A549 (cell line): ENCODE measurements around the gene VCX3A.

Experiments
- CEBPB ChIP-seq, 2 experiments: fragments of >200 bp in 1 of 2; sonication (Bioruptor Twin) in 1 of 2; formaldehyde crosslinking in 1 of 2; IDR thresholded peaks; 2 replicates each; pipeline ENCODE4 v1.6.1; 2012 to 2016
- ESRRA ChIP-seq: fragments of 150-350 bp; IDR thresholded peaks from 2 replicates; pipeline ENCODE4 v1.6.1; 2014; ENCODE audit warnings: mild to moderate bottlenecking, low read length, borderline replicate concordance
- POLR2A ChIP-seq: IDR thresholded peaks from 2 replicates; pipeline ENCODE4 v1.6.1; 2012; ENCODE audit warnings: mild to moderate bottlenecking, low read length
- POLR2AphosphoS2 ChIP-seq: conservative IDR thresholded peaks from 2 replicates; pipeline ENCODE4 v1.6.1; 2012; ENCODE audit warnings: low read length, improper control_type of control experiment, inconsistent platforms
- RFX5 ChIP-seq: fragments of 450-650 bp; IDR thresholded peaks from 2 replicates; pipeline ENCODE4 v1.7.1; 2014; ENCODE audit warnings: antibody characterized with exemption, mild to moderate bottlenecking, moderate library complexity
- TF ChIP-seq, protein P1 (sequence below): fragments of >200 bp; sonication (Bioruptor Twin); formaldehyde crosslinking; IDR thresholded peaks from 3 replicates; pipeline ENCODE4 v1.5.1; 2016

DNA sequence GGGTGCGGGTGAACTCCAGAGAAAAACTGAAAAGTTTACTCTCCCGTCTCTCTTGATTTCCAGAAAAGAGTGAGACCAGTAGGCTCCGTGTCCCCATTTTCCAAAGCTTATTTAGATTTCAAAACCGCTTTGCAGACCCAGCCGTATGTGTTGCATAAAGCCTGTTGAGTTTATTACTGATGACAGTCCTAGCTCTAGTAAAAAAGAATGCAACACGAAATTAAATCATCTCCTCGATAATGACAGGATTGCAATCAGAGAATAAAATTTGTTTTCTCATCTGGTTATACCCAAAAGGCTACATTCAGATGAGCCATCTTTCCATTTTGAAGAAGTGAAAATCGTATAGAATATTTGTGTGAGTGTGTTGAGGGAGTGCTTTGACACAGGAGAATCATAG lies 16.1 kb upstream of the VCX3A start:
- TF ChIP-seq, protein P1, sequence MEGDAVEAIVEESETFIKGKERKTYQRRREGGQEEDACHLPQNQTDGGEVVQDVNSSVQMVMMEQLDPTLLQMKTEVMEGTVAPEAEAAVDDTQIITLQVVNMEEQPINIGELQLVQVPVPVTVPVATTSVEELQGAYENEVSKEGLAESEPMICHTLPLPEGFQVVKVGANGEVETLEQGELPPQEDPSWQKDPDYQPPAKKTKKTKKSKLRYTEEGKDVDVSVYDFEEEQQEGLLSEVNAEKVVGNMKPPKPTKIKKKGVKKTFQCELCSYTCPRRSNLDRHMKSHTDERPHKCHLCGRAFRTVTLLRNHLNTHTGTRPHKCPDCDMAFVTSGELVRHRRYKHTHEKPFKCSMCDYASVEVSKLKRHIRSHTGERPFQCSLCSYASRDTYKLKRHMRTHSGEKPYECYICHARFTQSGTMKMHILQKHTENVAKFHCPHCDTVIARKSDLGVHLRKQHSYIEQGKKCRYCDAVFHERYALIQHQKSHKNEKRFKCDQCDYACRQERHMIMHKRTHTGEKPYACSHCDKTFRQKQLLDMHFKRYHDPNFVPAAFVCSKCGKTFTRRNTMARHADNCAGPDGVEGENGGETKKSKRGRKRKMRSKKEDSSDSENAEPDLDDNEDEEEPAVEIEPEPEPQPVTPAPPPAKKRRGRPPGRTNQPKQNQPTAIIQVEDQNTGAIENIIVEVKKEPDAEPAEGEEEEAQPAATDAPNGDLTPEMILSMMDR = no peak
- no peak for TF ChIP-seq POLR2A
- no peak for TF ChIP-seq RFX5
- no peak for TF ChIP-seq POLR2AphosphoS2
- no peak for TF ChIP-seq ESRRA
- TF ChIP-seq CEBPB (IDR thresholded peaks at IDR 0.05) = no peak
